ENCODE data around the gene INTS11. TPM values are rescaled to one million over a fixed set of nuclear protein-coding genes. Genes with fewer than 3 reads are reported as not detected.

Gene INTS11
- total RNA-seq, 1 experiment from 2014 or later = 103 TPM

GRCh38 chr1:1324084-1324523 lies 356 bp downstream of the INTS11 start:
- Histone ChIP-seq H3K27me3 (replicated peaks; ENCODE audit: control insufficient read depth, insufficient read depth, low read length) (no peaks in the 10 kb centered on the region), H3K9me3 (no peaks in the 10 kb centered on the region), H3K36me3 (ENCODE audit: control insufficient read depth, insufficient read depth, low read length) (no peaks in the 10 kb centered on the region), H3K4me3 (ENCODE audit: low read depth, low read length) (peak overlapping the region; percentile 61), H3K4me1 (0 out of 2 replicates have a peak, but pooled peaks cover 5% of the 10 kb centered on the region)
- Mint-ChIP-seq H3K4me1 (ENCODE audit: low read depth, unreplicated experiment) (peaks cover 7% of the 10 kb centered on the region), H3K36me3 (ENCODE audit: insufficient read depth, unreplicated experiment) (peaks cover 43% of the 10 kb centered on the region), H3K9me3 (ENCODE audit: unreplicated experiment) (no peaks in the 10 kb centered on the region), H3K4me3 (ENCODE audit: unreplicated experiment) (peak overlapping the region; percentile 81), H3K27ac (ENCODE audit: unreplicated experiment) (peak overlapping the region; percentile 88), H3K27me3 (ENCODE audit: insufficient read depth, unreplicated experiment) (no peaks in the 10 kb centered on the region)
- CTCF ChIA-PET = no interaction called here
- intact Hi-C loops (cut with micrococcal nuclease; ENCODE audit: unreplicated experiment) = no loop called here
- no peak for TF ChIP-seq CTCF (IDR thresholded peaks at IDR 0.05; ENCODE audit: insufficient read depth in 1 of 2, low read depth in 1 of 2, low read length in 1 of 2, severe bottlenecking in 1 of 2, unreplicated experiment in 1 of 2)
- DNase-seq = no peak
- POLR2A ChIA-PET = no interaction called here
- no TSS peak for BruUV-seq (replicated peaks)

- Mint-ChIP-seq H3K4me1 (ENCODE audit: low read depth, unreplicated experiment) (peaks cover 7% of the 10 kb centered on the region), H3K27me3 (ENCODE audit: insufficient read depth, unreplicated experiment) (no peaks in the 10 kb centered on the region), H3K9me3 (ENCODE audit: unreplicated experiment) (no peaks in the 10 kb centered on the region), H3K27ac (ENCODE audit: unreplicated experiment) (peak overlapping the region; percentile 45), H3K4me3 (ENCODE audit: unreplicated experiment) (peak overlapping the region; percentile 81), H3K36me3 (ENCODE audit: insufficient read depth, unreplicated experiment) (peaks cover 48% of the 10 kb centered on the region)
- Histone ChIP-seq H3K9me3 (no peaks in the 10 kb centered on the region), H3K36me3 (ENCODE audit: control insufficient read depth, insufficient read depth, low read length) (no peaks in the 10 kb centered on the region), H3K4me3 (ENCODE audit: low read depth, low read length) (no peak overlapping the region), H3K27me3 (replicated peaks; ENCODE audit: control insufficient read depth, insufficient read depth, low read length) (no peaks in the 10 kb centered on the region), H3K4me1 (0 out of 2 replicates have a peak, but pooled peaks cover 5% of the 10 kb centered on the region)
- intact Hi-C loops (cut with micrococcal nuclease; ENCODE audit: unreplicated experiment) = no loop called here
- BruUV-seq (replicated peaks) = no TSS peak
- DNase-seq = no peak
- ChIA-PET CTCF (no interaction called here), POLR2A (no interaction called here)
- no peak for TF ChIP-seq CTCF (IDR thresholded peaks at IDR 0.05; ENCODE audit: insufficient read depth in 1 of 2, low read depth in 1 of 2, low read length in 1 of 2, severe bottlenecking in 1 of 2, unreplicated experiment in 1 of 2)
Measured at GRCh38 chr1:1322952-1323351, 1.5 kb downstream of the INTS11 start.

DNA sequence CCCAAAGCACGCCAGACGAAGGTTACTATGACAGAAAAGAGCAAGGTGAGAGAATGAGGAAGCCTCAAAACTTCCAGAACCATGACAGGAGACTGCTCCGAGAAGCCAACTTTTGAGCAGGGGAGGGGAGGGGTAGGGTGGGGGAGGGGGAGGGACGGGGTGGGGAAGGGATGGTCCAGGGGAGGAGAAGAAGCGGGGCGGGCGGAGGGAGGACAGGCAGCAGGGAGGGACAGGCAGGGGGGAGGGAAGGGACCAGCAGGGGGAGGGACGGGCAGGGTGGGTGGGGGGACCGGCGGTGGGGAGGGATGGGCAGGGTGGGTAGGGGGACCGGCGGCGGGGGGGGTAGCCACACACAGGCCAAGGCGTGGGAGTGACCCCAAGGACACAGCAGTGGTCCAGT lies 2.0 kb downstream of the INTS11 start:
- CTCF ChIA-PET = no interaction called here
- POLR2A ChIA-PET = no interaction called here
- intact Hi-C loops (cut with micrococcal nuclease; ENCODE audit: unreplicated experiment) = no loop called here

More for the DNA sequence above, 2.0 kb downstream of the INTS11 start:
- Mint-ChIP-seq H3K36me3 (ENCODE audit: insufficient read depth, unreplicated experiment) (peaks cover 49% of the 10 kb centered on the region), H3K4me3 (ENCODE audit: unreplicated experiment) (peak overlapping the region; percentile 81), H3K4me1 (ENCODE audit: low read depth, unreplicated experiment) (peaks cover 7% of the 10 kb centered on the region), H3K9me3 (ENCODE audit: unreplicated experiment) (no peaks in the 10 kb centered on the region), H3K27ac (ENCODE audit: unreplicated experiment) (peak overlapping the region; percentile 45), H3K27me3 (ENCODE audit: insufficient read depth, unreplicated experiment) (no peaks in the 10 kb centered on the region)
- no peak overlapping the region for H3K4me3 ChIP-seq (ENCODE audit: low read depth, low read length)
- H3K27me3 ChIP-seq (replicated peaks; ENCODE audit: control insufficient read depth, insufficient read depth, low read length) = no peaks in the 10 kb centered on the region
- no peak for DNase-seq
- TF ChIP-seq CTCF (IDR thresholded peaks at IDR 0.05; ENCODE audit: insufficient read depth in 1 of 2, low read depth in 1 of 2, low read length in 1 of 2, severe bottlenecking in 1 of 2, unreplicated experiment in 1 of 2) = no peak
- 0 out of 2 replicates have a peak, but pooled peaks cover 5% of the 10 kb centered on the region for H3K4me1 ChIP-seq
- H3K9me3 ChIP-seq = no peaks in the 10 kb centered on the region
- no TSS peak for BruUV-seq (replicated peaks)
- no peaks in the 10 kb centered on the region for H3K36me3 ChIP-seq (ENCODE audit: control insufficient read depth, insufficient read depth, low read length)

Data from Caco-2 (cell line).